ENCODE results near the gene NPAS3.

The NPAS3 gene

DNA sequence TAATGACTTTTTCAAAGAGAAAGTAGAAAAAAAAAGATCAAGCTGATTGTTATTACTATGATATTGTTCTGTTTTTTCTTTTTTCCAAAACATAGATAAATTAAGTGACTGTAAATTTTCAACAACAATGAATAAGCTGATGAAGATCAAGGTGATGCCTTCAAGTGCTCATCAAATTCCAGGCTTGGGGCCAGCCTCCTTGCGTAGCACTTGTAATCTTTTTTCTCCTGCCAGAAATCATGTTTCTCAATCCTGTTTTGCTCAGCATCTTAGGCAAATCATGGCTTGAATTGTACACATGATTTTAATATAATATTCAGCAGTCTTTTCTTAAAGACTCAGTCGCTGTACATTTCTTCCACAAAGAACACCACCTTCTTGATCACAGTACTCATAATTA, 333.2 kb downstream of the NPAS3 start:
- no peak overlapping the region for H3K27ac ChIP-seq (ENCODE audit: insufficient read depth, low read depth, low read length, poor library complexity, severe bottlenecking)
- peaks cover 3% of the 10 kb centered on the region for H3K4me1 ChIP-seq (ENCODE audit: control insufficient read depth, insufficient read depth, low read length)
- no peak overlapping the region for H3K4me3 ChIP-seq (ENCODE audit: insufficient read depth, low read depth, low read length)
- H3K9me3 ChIP-seq (ENCODE audit: control insufficient read depth, low read length), result no peaks in the 10 kb centered on the region
- no peaks in the 10 kb centered on the region for H3K36me3 ChIP-seq (ENCODE audit: control insufficient read depth, insufficient read depth, low read length)
- 90 to 99% methylated on average over 1 to 2 of the region's 2 CpGs for WGBS, 2 experiments
- H3K27me3 ChIP-seq (ENCODE audit: control insufficient read depth, insufficient read depth, low read length, poor library complexity, severe bottlenecking), result no peaks in the 10 kb centered on the region

DNA sequence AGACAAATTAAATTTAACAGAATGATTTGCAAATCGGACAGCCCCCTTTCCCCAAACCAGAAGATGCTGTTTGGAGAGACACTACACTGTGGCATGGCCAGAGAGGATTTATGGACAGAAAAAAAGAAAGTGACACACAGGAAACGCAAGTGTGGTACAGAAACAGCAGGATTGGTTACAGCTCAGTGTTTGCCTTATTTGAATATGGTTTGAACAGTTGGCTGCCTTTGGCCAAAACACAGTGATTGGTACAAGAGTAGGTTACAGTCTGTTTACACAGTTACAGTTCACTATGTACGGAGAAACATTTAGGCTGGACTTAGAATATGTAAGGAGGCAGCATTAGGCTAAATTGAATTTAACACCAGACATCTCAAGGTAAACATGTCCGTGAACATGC, 335.3 kb downstream of the NPAS3 start:
- H3K27me3 ChIP-seq (ENCODE audit: control insufficient read depth, insufficient read depth, low read length, poor library complexity, severe bottlenecking), result no peaks in the 10 kb centered on the region
- peaks cover 3% of the 10 kb centered on the region for H3K4me1 ChIP-seq (ENCODE audit: control insufficient read depth, insufficient read depth, low read length)
- 94 to 95% methylated on average over 4 of the region's 4 CpGs for whole genome bisulfite sequencing, 2 experiments
- H3K27ac ChIP-seq (ENCODE audit: insufficient read depth, low read depth, low read length, poor library complexity, severe bottlenecking), result no peak overlapping the region
- no peaks in the 10 kb centered on the region for H3K9me3 ChIP-seq (ENCODE audit: control insufficient read depth, low read length)
- no peaks in the 10 kb centered on the region for H3K36me3 ChIP-seq (ENCODE audit: control insufficient read depth, insufficient read depth, low read length)
- no peak overlapping the region for H3K4me3 ChIP-seq (ENCODE audit: insufficient read depth, low read depth, low read length)

DNA sequence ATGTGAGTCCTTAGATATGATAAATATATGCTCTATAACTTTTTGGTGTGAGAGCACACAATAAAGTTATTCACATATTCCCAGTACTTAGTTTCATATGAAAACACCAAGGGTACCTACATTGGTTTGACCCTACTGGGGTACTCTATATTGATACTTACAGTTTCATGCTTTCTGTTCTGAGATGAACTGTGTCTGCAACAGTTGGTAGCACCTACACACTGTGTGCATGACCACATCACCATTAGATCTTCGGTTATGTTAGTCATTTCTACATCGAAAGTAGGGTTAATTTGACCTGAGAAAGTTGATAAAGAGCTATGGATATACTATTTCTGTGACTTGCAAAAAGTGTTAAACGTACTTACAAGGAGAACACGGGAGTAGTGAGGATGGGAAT, 337.2 kb downstream of the NPAS3 start:
- H3K36me3 ChIP-seq (ENCODE audit: control insufficient read depth, insufficient read depth, low read length), result no peaks in the 10 kb centered on the region
- no peaks in the 10 kb centered on the region for H3K9me3 ChIP-seq (ENCODE audit: control insufficient read depth, low read length)
- WGBS, 2 experiments, result 62 to 65% methylated on average over 3 of the region's 4 CpGs
- no peak overlapping the region for H3K4me3 ChIP-seq (ENCODE audit: insufficient read depth, low read depth, low read length)
- no peak overlapping the region for H3K27ac ChIP-seq (ENCODE audit: insufficient read depth, low read depth, low read length, poor library complexity, severe bottlenecking)
- no peaks in the 10 kb centered on the region for H3K27me3 ChIP-seq (ENCODE audit: control insufficient read depth, insufficient read depth, low read length, poor library complexity, severe bottlenecking)
- H3K4me1 ChIP-seq (ENCODE audit: control insufficient read depth, insufficient read depth, low read length), result peaks cover 3% of the 10 kb centered on the region

DNA sequence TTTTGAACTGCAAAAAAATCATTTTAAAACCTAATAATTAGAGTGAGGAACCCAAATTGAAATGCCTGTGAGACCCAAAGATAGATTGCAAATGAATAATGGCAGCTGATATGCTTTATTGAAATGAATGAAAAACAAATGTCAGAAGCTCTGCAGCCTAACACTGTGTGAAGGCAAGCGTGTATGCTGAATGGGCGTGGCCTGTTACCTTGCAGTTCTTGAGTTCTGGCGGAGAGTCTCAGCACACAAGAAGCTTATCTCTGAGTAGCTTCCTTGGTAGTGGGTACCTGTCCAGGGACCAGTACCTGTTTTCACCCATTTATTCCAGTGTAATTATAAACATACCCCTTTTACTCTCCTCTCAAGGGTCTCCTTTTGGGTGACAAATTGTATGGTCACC, 341.2 kb downstream of the NPAS3 start:
- no peaks in the 10 kb centered on the region for H3K27me3 ChIP-seq (ENCODE audit: control insufficient read depth, insufficient read depth, low read length, poor library complexity, severe bottlenecking)
- H3K4me3 ChIP-seq (ENCODE audit: insufficient read depth, low read depth, low read length), result no peak overlapping the region
- 90 to 93% methylated on average over 3 of the region's 3 CpGs for whole genome bisulfite sequencing, 2 experiments
- no peaks in the 10 kb centered on the region for H3K9me3 ChIP-seq (ENCODE audit: control insufficient read depth, low read length)
- H3K36me3 ChIP-seq (ENCODE audit: control insufficient read depth, insufficient read depth, low read length), result no peaks in the 10 kb centered on the region
- H3K4me1 ChIP-seq (ENCODE audit: control insufficient read depth, insufficient read depth, low read length), result no peaks in the 10 kb centered on the region
- H3K27ac ChIP-seq (ENCODE audit: insufficient read depth, low read depth, low read length, poor library complexity, severe bottlenecking), result no peak overlapping the region

DNA sequence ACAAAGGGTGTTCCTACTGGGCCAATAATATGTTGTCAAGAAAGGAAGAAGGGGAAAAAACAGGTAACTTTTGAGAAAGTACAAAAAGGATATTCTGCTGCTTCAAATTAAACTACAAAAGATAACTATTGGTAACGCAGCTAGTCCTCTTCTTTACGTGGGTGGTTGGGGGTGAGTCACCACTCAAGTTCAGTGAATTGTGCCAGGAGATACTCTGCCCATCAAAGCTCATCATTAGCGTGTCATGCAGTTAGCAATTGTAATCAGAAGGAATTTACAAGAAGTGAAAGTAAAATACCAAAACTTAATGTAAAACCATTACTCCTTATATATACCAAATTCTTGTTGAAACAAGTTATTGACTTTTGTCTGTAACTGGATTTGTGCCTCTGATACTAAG, 342.0 kb downstream of the NPAS3 start:
- Histone ChIP-seq H3K9me3 (ENCODE audit: control insufficient read depth, low read length) (no peaks in the 10 kb centered on the region), H3K36me3 (ENCODE audit: control insufficient read depth, insufficient read depth, low read length) (no peaks in the 10 kb centered on the region), H3K4me1 (ENCODE audit: control insufficient read depth, insufficient read depth, low read length) (no peaks in the 10 kb centered on the region), H3K27me3 (ENCODE audit: control insufficient read depth, insufficient read depth, low read length, poor library complexity, severe bottlenecking) (no peaks in the 10 kb centered on the region), H3K4me3 (ENCODE audit: insufficient read depth, low read depth, low read length) (no peak overlapping the region), H3K27ac (ENCODE audit: insufficient read depth, low read depth, low read length, poor library complexity, severe bottlenecking) (no peak overlapping the region)
- WGBS, 2 experiments, result 89 to 97% methylated on average over 3 of the region's 3 CpGs

DNA sequence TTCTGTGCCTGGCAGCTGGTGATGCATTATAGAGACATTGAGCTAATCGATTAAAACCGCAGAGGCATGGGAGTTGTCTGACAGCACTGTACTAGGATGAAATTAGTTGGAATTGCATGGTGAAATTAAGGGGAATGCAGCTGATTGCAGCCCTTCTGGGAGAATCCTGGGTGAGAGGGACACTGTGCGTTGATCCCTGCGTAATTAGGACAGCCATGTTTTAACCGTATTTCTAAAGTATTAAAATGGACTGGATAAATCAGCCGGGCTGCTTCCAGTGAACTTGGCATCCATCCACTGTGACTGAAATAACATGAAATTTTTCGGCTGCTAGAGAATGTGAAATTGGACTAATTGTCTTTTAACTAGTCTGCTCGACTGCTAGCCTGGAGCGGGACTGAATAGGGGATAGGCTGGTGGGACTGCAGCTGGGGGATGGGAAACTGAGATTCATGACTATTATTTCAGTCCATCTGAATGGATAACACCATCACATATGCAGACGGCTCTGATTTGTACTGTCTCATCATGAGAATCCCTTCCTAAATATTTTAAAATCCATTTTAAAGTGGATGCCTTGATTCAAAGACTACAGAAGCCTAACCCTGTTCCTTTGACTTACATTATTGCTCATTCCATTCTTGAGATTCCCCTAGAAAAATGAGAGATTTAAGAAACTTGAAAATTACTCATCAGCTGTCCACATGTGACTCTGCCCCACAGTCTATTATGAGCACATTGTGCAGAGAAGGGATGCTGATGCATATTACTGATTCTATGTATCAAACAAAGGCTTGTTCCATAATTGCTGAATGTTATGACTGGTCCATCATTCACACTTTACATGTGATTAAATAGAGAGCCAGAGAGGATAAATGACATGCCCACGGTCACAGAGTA, 343.9 kb downstream of the NPAS3 start:
- Histone ChIP-seq H3K9me3 (ENCODE audit: control insufficient read depth, low read length) (no peaks in the 10 kb centered on the region), H3K4me1 (ENCODE audit: control insufficient read depth, insufficient read depth, low read length) (no peaks in the 10 kb centered on the region), H3K27ac (ENCODE audit: insufficient read depth, low read depth, low read length, poor library complexity, severe bottlenecking) (no peak overlapping the region), H3K36me3 (ENCODE audit: control insufficient read depth, insufficient read depth, low read length) (no peaks in the 10 kb centered on the region), H3K4me3 (ENCODE audit: insufficient read depth, low read depth, low read length) (no peak overlapping the region), H3K27me3 (ENCODE audit: control insufficient read depth, insufficient read depth, low read length, poor library complexity, severe bottlenecking) (no peaks in the 10 kb centered on the region)
- WGBS, 2 experiments, result 94 to 97% methylated on average over 11 of the region's 11 CpGs

DNA sequence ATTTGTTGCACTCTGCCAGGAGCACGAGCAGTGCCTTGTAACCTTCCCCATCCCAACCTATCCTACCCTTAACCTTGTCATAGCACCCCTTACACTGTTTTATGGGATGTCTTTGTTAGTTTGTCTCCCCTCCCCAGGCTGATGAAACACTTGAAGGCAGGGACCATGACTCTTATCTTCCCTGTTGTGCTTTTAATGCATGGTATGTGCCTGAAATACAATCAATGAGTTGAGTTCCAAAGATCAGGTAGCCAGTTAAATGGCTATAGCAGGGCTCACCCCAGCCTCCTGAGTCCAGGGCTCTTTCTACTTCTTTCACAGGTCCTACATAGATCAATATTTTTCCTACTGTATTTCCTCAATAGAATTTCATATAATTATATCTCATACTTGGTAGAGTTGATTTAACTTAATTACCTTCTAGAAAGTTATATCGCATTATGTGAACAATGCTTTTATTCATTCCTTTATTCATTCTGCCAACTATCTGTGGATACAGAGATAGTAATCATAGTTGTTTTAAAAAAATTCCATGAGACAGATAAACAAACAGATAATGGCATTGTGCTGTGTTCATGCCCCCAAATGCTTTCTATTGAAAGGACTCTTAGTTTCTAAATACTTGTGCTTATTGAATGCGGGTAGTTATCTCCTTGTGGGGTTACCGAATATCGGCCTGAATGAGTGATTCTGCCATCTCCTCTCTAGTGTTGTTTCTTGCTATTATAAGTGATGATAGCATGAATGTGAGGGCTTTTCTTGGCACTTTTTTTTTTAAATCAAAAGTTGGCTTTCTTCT, 347.4 kb downstream of the NPAS3 start:
- Histone ChIP-seq H3K4me3 (ENCODE audit: insufficient read depth, low read depth, low read length) (no peak overlapping the region), H3K27ac (ENCODE audit: insufficient read depth, low read depth, low read length, poor library complexity, severe bottlenecking) (no peak overlapping the region), H3K4me1 (ENCODE audit: control insufficient read depth, insufficient read depth, low read length) (no peaks in the 10 kb centered on the region), H3K9me3 (ENCODE audit: control insufficient read depth, low read length) (no peaks in the 10 kb centered on the region), H3K36me3 (ENCODE audit: control insufficient read depth, insufficient read depth, low read length) (no peaks in the 10 kb centered on the region), H3K27me3 (ENCODE audit: control insufficient read depth, insufficient read depth, low read length, poor library complexity, severe bottlenecking) (no peaks in the 10 kb centered on the region)
- WGBS, 2 experiments, result 93 to 98% methylated on average over 4 of the region's 5 CpGs

DNA sequence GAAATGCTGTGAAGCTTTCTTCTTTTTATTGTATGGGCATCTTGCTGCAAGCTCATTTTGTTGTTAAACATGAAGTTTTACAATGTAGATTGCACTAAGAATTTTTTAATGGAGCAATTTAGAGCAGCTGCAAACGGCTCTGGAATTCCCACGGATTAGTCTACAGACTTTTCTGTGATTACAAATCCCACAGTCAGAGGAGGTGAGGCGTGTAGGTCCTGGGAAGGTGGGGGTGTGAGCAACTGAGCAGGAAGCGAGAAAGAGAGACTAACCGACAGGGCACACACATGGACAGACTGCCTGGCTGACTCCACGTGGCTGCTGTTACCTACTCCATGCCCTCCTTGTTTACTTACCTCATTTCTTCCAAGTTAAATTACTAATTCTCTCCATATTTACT, 348.5 kb downstream of the NPAS3 start:
- WGBS, 2 experiments, result 64 to 68% methylated on average over 6 of the region's 6 CpGs
- Histone ChIP-seq H3K36me3 (ENCODE audit: control insufficient read depth, insufficient read depth, low read length) (no peaks in the 10 kb centered on the region), H3K4me1 (ENCODE audit: control insufficient read depth, insufficient read depth, low read length) (no peaks in the 10 kb centered on the region), H3K4me3 (ENCODE audit: insufficient read depth, low read depth, low read length) (no peak overlapping the region), H3K9me3 (ENCODE audit: control insufficient read depth, low read length) (no peaks in the 10 kb centered on the region), H3K27ac (ENCODE audit: insufficient read depth, low read depth, low read length, poor library complexity, severe bottlenecking) (no peak overlapping the region), H3K27me3 (ENCODE audit: control insufficient read depth, insufficient read depth, low read length, poor library complexity, severe bottlenecking) (no peaks in the 10 kb centered on the region)

DNA sequence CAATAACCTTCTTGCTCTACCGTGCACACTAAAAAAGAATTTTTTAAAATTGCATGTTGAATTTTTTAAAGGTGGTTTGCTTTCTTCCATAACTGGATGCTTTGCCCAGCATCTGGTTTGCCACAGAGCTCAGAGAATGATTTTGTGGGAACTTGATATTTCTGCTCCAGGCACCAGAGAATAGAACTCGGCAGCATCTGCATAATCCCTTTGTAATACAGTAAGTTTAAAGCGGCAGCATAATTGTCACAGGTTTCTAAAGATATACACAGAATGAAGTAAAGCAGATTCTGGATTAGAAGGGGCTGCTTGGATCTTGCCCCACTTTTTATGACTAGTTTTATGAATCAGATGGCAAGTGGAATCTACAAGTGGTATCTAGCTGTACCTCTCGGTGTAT, 352.0 kb downstream of the NPAS3 start:
- WGBS, 2 experiments, result 80 to 84% methylated on average over 3 to 4 of the region's 4 CpGs
- H3K9me3 ChIP-seq (ENCODE audit: control insufficient read depth, low read length), result no peaks in the 10 kb centered on the region
- H3K36me3 ChIP-seq (ENCODE audit: control insufficient read depth, insufficient read depth, low read length), result no peaks in the 10 kb centered on the region
- no peak overlapping the region for H3K4me3 ChIP-seq (ENCODE audit: insufficient read depth, low read depth, low read length)
- no peaks in the 10 kb centered on the region for H3K4me1 ChIP-seq (ENCODE audit: control insufficient read depth, insufficient read depth, low read length)
- H3K27me3 ChIP-seq (ENCODE audit: control insufficient read depth, insufficient read depth, low read length, poor library complexity, severe bottlenecking), result no peaks in the 10 kb centered on the region
- no peak overlapping the region for H3K27ac ChIP-seq (ENCODE audit: insufficient read depth, low read depth, low read length, poor library complexity, severe bottlenecking)

DNA sequence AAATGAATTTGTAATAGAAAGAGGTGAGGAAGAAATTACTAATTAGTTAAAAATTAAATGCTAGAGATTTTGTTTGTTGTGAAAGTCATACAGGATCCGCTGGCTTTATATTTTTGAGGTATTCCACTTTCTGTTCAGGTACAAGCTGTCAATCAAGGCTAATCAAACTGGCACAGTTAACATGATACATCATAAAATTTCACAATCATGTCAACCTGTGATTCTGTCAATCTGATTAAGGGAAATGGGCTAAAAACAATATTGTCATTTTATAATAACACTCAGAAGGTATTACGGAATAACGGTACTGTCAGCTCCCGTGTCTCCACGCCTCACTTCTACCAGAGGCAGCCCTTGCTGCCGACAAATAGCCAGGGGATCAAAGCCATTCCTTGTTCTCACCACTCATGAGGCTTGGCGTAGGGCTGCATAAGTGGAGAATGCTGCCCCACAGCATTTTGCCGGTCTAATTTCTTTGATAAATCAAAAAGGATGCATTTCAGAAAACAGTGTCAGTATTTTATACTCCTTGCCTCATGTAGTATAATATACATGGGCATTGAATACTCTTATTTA, 352.9 kb downstream of the NPAS3 start:
- no peaks in the 10 kb centered on the region for H3K4me1 ChIP-seq (ENCODE audit: control insufficient read depth, insufficient read depth, low read length)
- 94 to 96% methylated on average over 8 of the region's 8 CpGs for WGBS, 2 experiments
- no peaks in the 10 kb centered on the region for H3K36me3 ChIP-seq (ENCODE audit: control insufficient read depth, insufficient read depth, low read length)
- no peak overlapping the region for H3K4me3 ChIP-seq (ENCODE audit: insufficient read depth, low read depth, low read length)
- H3K9me3 ChIP-seq (ENCODE audit: control insufficient read depth, low read length), result no peaks in the 10 kb centered on the region
- no peak overlapping the region for H3K27ac ChIP-seq (ENCODE audit: insufficient read depth, low read depth, low read length, poor library complexity, severe bottlenecking)
- no peaks in the 10 kb centered on the region for H3K27me3 ChIP-seq (ENCODE audit: control insufficient read depth, insufficient read depth, low read length, poor library complexity, severe bottlenecking)

Measured in ectodermal cell (in vitro differentiated cells).